ENCODE data around the gene SMOC1.

DNA sequence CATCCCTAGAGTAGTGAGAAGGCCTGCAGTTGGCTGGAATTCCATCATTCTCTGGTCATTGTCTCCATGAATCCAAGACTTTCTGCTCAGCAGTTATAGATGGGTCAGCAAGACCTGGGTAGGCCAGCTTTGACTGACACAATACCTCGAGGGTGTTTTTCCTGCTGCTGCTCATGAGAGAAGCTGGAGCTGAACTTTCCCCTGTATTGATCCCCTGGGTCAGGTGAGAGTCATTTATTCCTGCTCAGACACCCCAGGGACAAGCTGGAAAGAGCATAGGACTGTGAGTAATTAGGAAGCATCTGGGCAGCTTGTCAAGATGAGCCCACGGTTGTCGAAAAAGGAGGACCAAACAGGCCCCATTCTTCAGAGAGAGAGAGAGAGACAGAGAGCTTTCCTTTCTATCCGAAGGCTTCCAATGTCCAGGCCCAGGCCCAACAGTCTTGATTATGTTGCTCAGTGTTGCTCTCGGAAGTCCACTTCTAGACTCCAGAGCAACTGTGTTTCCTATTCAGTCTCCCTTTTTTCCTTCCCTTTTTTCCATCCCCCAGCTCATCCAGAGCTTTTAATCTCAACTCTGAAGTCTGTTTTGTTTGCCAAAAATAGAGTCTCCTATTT, 178.4 kb downstream of the SMOC1 start:
- TF ChIP-seq, protein P1, sequence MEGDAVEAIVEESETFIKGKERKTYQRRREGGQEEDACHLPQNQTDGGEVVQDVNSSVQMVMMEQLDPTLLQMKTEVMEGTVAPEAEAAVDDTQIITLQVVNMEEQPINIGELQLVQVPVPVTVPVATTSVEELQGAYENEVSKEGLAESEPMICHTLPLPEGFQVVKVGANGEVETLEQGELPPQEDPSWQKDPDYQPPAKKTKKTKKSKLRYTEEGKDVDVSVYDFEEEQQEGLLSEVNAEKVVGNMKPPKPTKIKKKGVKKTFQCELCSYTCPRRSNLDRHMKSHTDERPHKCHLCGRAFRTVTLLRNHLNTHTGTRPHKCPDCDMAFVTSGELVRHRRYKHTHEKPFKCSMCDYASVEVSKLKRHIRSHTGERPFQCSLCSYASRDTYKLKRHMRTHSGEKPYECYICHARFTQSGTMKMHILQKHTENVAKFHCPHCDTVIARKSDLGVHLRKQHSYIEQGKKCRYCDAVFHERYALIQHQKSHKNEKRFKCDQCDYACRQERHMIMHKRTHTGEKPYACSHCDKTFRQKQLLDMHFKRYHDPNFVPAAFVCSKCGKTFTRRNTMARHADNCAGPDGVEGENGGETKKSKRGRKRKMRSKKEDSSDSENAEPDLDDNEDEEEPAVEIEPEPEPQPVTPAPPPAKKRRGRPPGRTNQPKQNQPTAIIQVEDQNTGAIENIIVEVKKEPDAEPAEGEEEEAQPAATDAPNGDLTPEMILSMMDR (IDR thresholded peaks at IDR 0.05; ENCODE audit: low read depth, low read length), result no peak
- TF ChIP-seq EZH2phosphoT487 (IDR thresholded peaks at IDR 0.05; ENCODE audit: low read depth), result no peak
